HUES48 (cell line): ENCODE data around the gene LGR5.
A peak's percentile ranks its signal among the peaks of the same experiment; 100 is the strongest.
"Not testable (repeated sequence)": the region's sequence is repeated elsewhere in the genome, so short reads cannot be mapped to it uniquely, and the experiment has no call there.

Experiments used
- H3K27ac ChIP-seq: one replicate; pipeline ENCODE4 v1.7.0; 2013; ENCODE audit warnings: low read depth, low read length, inconsistent platforms
- H3K27me3 ChIP-seq: 2 replicates; pipeline ENCODE4 v1.6.1; 2013; ENCODE audit warnings: mild to moderate bottlenecking, low read length; ENCODE audit not compliant: control insufficient read depth, insufficient read depth
- H3K36me3 ChIP-seq: 2 replicates; pipeline ENCODE4 v1.6.1; 2013; ENCODE audit warnings: low read length; ENCODE audit not compliant: control insufficient read depth, insufficient read depth
- H3K4me1 ChIP-seq: 2 replicates; pipeline ENCODE4 v1.6.1; 2013; ENCODE audit warnings: mild to moderate bottlenecking, low read length; ENCODE audit not compliant: control insufficient read depth, insufficient read depth
- H3K4me3 ChIP-seq: 2 replicates; pipeline ENCODE4 v1.5.1; 2013; ENCODE audit warnings: mild to moderate bottlenecking, low read depth, low read length
- H3K9ac ChIP-seq: 2 replicates; pipeline ENCODE4 v1.6.1; 2013; ENCODE audit warnings: mild to moderate bottlenecking, low read depth, low read length, moderate library complexity
- H3K9me3 ChIP-seq: 2 replicates; pipeline ENCODE4 v1.6.1; 2013; ENCODE audit warnings: low read length; ENCODE audit not compliant: control insufficient read depth, insufficient read depth

Gene LGR5

DNA sequence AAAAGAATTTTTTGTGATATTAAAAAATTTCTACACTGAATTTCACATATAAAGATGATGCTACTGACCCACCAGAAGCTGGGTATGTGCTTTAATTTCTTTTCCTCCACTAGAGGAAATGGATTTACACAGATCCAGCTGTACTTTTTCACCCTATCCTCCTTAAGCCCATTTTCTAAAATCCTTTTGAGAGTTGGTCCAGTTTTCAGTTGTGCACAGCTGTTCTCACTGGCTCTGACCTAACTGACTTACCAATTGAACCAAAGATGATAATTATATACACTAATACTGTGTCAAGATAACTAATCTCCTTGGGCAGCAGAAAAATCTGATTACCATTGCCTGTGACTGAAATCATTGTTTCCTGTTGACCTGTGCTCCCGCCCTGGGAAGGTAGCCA is 115.6 kb downstream of the LGR5 start:
- Histone ChIP-seq H3K27ac (no peak overlapping the region), H3K9me3 (no peaks in the 10 kb centered on the region), H3K36me3 (no peaks in the 10 kb centered on the region), H3K27me3 (no peaks in the 10 kb centered on the region), H3K4me1 (peaks cover 14% of the 10 kb centered on the region), H3K9ac (no peak overlapping the region), H3K4me3 (no peak overlapping the region)

GRCh38 chr12:71555789-71556188 is 116.2 kb downstream of the LGR5 start:
- H3K27ac ChIP-seq, H3K9ac ChIP-seq, H3K36me3 ChIP-seq, H3K27me3 ChIP-seq, H3K4me3 ChIP-seq, H3K9me3 ChIP-seq: not testable (repeated sequence)
- peaks cover 14% of the 10 kb centered on the region for H3K4me1 ChIP-seq

DNA sequence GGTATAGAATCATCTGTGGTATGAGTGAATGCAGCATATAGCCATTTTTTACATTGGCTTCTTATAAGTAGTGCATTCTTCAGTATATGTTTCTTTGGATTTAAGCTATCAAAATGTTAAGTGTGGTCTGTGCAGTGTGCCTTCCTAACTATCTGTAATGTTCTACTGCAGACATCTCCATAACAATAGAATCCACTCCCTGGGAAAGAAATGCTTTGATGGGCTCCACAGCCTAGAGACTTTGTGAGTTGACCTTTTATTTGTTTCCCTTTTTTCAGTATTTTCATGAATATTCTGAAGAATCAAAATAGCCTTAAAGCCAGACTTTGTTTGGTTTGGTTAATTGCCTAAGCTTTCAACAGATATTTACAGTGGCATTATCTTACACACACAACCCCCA is 116.8 kb downstream of the LGR5 start:
- no peak overlapping the region for H3K9ac ChIP-seq
- peak overlapping the region; percentile 85 for H3K27ac ChIP-seq
- H3K4me3 ChIP-seq: no peak overlapping the region
- H3K27me3 ChIP-seq: no peaks in the 10 kb centered on the region
- no peaks in the 10 kb centered on the region for H3K9me3 ChIP-seq
- H3K4me1 ChIP-seq: peaks cover 14% of the 10 kb centered on the region
- H3K36me3 ChIP-seq: no peaks in the 10 kb centered on the region

DNA sequence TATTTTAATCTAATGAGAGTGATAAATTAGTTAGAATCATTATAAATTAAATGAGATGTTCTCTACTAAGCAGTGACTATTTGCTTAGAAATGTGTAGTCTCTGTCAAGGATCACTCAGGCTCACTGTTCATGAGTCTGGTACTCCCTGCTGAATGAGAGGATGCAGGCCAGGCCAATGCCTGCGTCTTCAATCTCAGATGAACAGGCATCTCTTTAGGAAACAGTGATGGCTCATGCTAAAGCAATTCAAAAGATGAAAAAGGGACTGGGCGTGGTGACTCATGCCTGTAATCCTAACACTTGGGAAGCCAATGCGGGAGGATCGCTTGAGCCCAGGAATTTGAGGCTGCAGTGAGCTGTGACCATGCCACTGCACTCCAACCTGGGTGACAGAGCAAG is 117.3 kb downstream of the LGR5 start:
- no peaks in the 10 kb centered on the region for H3K9me3 ChIP-seq
- H3K4me1 ChIP-seq: peaks cover 14% of the 10 kb centered on the region
- no peak overlapping the region for H3K9ac ChIP-seq
- H3K27me3 ChIP-seq: no peaks in the 10 kb centered on the region
- H3K27ac ChIP-seq: peak overlapping the region; percentile 85
- no peaks in the 10 kb centered on the region for H3K36me3 ChIP-seq
- H3K4me3 ChIP-seq: no peak overlapping the region

- no peaks in the 10 kb centered on the region for H3K27me3 ChIP-seq
- H3K27ac ChIP-seq: no peak overlapping the region
- no peaks in the 10 kb centered on the region for H3K36me3 ChIP-seq
- peaks cover 24% of the 10 kb centered on the region for H3K4me1 ChIP-seq
- no peaks in the 10 kb centered on the region for H3K9me3 ChIP-seq
- no peak overlapping the region for H3K9ac ChIP-seq
- no peak overlapping the region for H3K4me3 ChIP-seq
Observed at GRCh38 chr12:71558445-71558844, 118.8 kb downstream of the LGR5 start.

GRCh38 chr12:71562676-71563595 is 123.3 kb downstream of the LGR5 start:
- Histone ChIP-seq H3K36me3 (no peaks in the 10 kb centered on the region), H3K4me3 (no peak overlapping the region), H3K9ac (no peak overlapping the region), H3K4me1 (peaks cover 10% of the 10 kb centered on the region; the same call in 1 of the 2 replicates), H3K9me3 (no peaks in the 10 kb centered on the region), H3K27ac (no peak overlapping the region), H3K27me3 (no peaks in the 10 kb centered on the region)

GRCh38 chr12:71565535-71565934 is 125.9 kb downstream of the LGR5 start:
- Histone ChIP-seq H3K4me3 (no peak overlapping the region), H3K27ac (no peak overlapping the region), H3K36me3 (no peaks in the 10 kb centered on the region), H3K9ac (no peak overlapping the region), H3K9me3 (no peaks in the 10 kb centered on the region), H3K4me1 (peaks cover 10% of the 10 kb centered on the region; the same call in 1 of the 2 replicates), H3K27me3 (no peaks in the 10 kb centered on the region)

GRCh38 chr12:71566655-71567054 is 127.1 kb downstream of the LGR5 start:
- Histone ChIP-seq H3K4me1 (peaks cover 10% of the 10 kb centered on the region; the same call in 1 of the 2 replicates), H3K4me3 (no peak overlapping the region), H3K27ac (no peak overlapping the region), H3K9ac (no peak overlapping the region), H3K9me3 (no peaks in the 10 kb centered on the region), H3K27me3 (no peaks in the 10 kb centered on the region), H3K36me3 (no peaks in the 10 kb centered on the region)

DNA sequence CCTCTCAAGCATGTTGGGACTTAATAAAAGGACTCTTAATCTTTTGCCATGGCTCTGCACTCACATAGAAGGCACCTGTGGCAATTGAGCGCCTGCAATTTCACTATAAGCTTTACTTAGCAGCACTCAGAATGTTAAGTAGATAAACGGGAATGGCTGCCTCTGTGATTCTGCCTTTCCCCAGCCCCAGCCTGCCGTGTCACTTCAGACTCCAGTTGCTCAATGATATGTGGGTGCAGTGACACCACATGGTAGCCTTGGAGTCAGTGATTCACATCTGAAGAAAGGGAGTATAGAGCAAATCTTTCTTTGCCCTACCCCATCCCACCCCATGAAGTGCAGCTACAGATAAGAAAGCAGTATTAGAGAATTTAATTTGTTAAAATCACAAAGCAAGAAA is 127.9 kb downstream of the LGR5 start:
- Histone ChIP-seq H3K36me3 (no peaks in the 10 kb centered on the region), H3K4me3 (no peak overlapping the region), H3K27me3 (no peaks in the 10 kb centered on the region), H3K4me1 (peaks cover 9% of the 10 kb centered on the region; the same call in 1 of the 2 replicates), H3K9ac (no peak overlapping the region), H3K27ac (no peak overlapping the region), H3K9me3 (no peaks in the 10 kb centered on the region)

DNA sequence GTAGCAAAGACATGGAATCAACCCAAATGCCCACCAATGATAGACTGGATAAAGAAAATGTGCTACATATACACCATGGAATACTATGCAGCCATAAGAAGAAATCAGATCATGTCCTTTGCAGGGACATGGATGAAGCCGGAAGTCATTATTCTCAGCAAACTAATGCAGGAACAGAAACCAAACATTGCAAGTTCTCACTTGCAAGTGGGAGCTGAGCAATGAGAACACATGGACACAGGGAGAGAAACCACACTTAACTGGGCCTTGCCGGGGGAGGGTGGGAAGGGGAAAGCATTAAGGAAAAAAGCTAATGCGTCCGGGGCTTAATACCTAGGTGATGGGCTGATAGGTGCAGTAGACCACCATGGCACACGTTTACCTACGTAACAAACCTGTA is 130.3 kb downstream of the LGR5 start:
- H3K36me3 ChIP-seq, H3K9ac ChIP-seq, H3K27me3 ChIP-seq, H3K4me1 ChIP-seq, H3K9me3 ChIP-seq, H3K4me3 ChIP-seq, H3K27ac ChIP-seq: not testable (repeated sequence)

DNA sequence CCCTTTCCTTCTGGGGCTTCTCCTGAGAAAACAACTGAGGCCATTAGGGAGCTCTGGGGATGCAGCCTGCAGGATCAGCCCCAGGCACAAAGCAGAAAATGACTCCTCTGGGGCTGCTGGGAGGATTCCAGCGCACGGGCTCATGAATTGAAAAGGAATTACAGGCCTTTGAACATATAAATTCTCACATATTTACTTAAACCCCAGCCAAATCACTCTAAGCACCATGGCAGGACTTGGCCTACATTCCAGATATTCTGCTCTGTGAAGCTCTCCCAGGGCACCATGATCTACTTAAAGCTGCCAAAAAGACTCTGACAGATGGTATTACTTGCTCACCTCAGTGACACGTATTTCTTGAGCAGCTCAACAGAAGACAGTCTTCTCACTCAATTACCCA is 136.9 kb downstream of the LGR5 start:
- Histone ChIP-seq H3K36me3 (no peaks in the 10 kb centered on the region), H3K9ac (no peak overlapping the region)

More for the DNA sequence above, 136.9 kb downstream of the LGR5 start:
- Histone ChIP-seq H3K9me3 (no peaks in the 10 kb centered on the region), H3K27ac (no peak overlapping the region), H3K27me3 (no peaks in the 10 kb centered on the region), H3K4me3 (no peak overlapping the region), H3K4me1 (no peaks in the 10 kb centered on the region)
